PC-9 (cell line): ENCODE results near the gene ARPC1A. TPM values are rescaled to one million over a fixed set of nuclear protein-coding genes. Genes with fewer than 3 reads are reported as not detected.

Experiments used
- BruUV-seq: library from RNA; stranded (reverse); fragments of 400-500 nt; replicated peaks from 2 replicates; lab custom pipeline; 2021; lab: Mats Ljungman, UMichigan
- CTCF ChIA-PET: fragments of 300-600 bp; sonication (Branson Sonifier 250); formaldehyde crosslinking; loops from one replicate; lab custom pipeline; 2022; ENCODE audit warnings: antibody characterized with exemption; lab: Charles Lee
- POLR2A ChIA-PET: fragments of 300-600 bp; sonication (Branson Sonifier 250); formaldehyde crosslinking; loops from one replicate; lab custom pipeline; 2022; ENCODE audit warnings: antibody characterized with exemption; ENCODE audit not compliant: unreplicated experiment; lab: Charles Lee
- DNase-seq, 2 experiments: peaks; one replicate each; pipeline versions ENCODE4 v3.0.0 to v3.0.0-alpha.2; 2015 to 2022; ENCODE audit warnings: mixed read lengths in 1 of 2
- H2AFZ ChIP-seq: fragments of 200-600 bp; sonication (generic); 2 replicates; pipeline ENCODE4 v1.8.1; 2017; ENCODE audit warnings: antibody characterized with exemption
- H3F3A ChIP-seq: fragments of 200-600 bp; sonication (generic); 2 replicates; pipeline ENCODE4 v1.8.1; 2017; ENCODE audit warnings: antibody characterized with exemption, mild to moderate bottlenecking, low read depth; ENCODE audit not compliant: insufficient read depth
- H3K27ac ChIP-seq: fragments of 200-600 bp; sonication (generic); 2 replicates; pipeline ENCODE4 v1.6.1; 2016; ENCODE audit warnings: mixed run types
- H3K27me3 ChIP-seq: fragments of 200-600 bp; sonication (generic); 2 replicates; pipeline ENCODE4 v1.6.1; 2016; ENCODE audit warnings: low read depth, mixed run types; ENCODE audit not compliant: insufficient read depth
- H3K36me3 ChIP-seq: fragments of 200-600 bp; sonication (generic); 2 replicates; pipeline ENCODE4 v1.6.1; 2016; ENCODE audit warnings: low read depth, mixed run types
- H3K4me1 ChIP-seq: fragments of 200-600 bp; sonication (generic); replicated peaks from 2 replicates; pipeline ENCODE4 v1.6.1; 2016; ENCODE audit warnings: mixed run types; ENCODE audit not compliant: insufficient read depth
- H3K4me2 ChIP-seq: fragments of 200-600 bp; sonication (generic); 2 replicates; pipeline ENCODE4 v1.6.1; 2017; ENCODE audit warnings: mixed run types
- H3K4me3 ChIP-seq: fragments of 200-600 bp; sonication (generic); 2 replicates; pipeline ENCODE4 v1.6.1; 2016; ENCODE audit warnings: mixed run types
- H3K79me2 ChIP-seq: fragments of 200-600 bp; sonication (generic); 2 replicates; pipeline ENCODE4 v1.6.1; 2017; ENCODE audit warnings: low read depth, mixed run types
- H3K9me2 ChIP-seq: fragments of 200-600 bp; sonication (generic); 2 replicates; pipeline ENCODE4 v1.8.1; 2017; ENCODE audit warnings: mild to moderate bottlenecking; ENCODE audit not compliant: insufficient read depth
- H3K9me3 ChIP-seq: fragments of 200-600 bp; sonication (generic); 2 replicates; pipeline ENCODE4 v1.8.1; 2016; ENCODE audit warnings: low read depth; ENCODE audit not compliant: insufficient read depth
- H4K20me1 ChIP-seq: fragments of 200-600 bp; sonication (generic); 2 replicates; pipeline ENCODE4 v1.8.1; 2017; ENCODE audit not compliant: insufficient read depth
- CTCF ChIP-seq: fragments of 200-600 bp; sonication (generic); conservative IDR thresholded peaks from 2 replicates; pipeline ENCODE4 v1.6.1; 2017; ENCODE audit warnings: mixed run types, antibody characterized with exemption, mild to moderate bottlenecking, moderate library complexity
- EZH2 ChIP-seq: fragments of 200-600 bp; sonication (generic); IDR thresholded peaks from 2 replicates; pipeline ENCODE4 v1.8.0; 2017; ENCODE audit warnings: antibody characterized with exemption, low read depth
- intact Hi-C: fragments of 100-400 bp; cut with micrococcal nuclease; formaldehyde crosslinking; loops from one replicate; pipeline ENCODE4 v1.10.0; 2022; ENCODE audit not compliant: unreplicated experiment
- total RNA-seq: library from RNA; stranded (reverse); gene quantifications from 2 replicates; pipeline ENCODE4 v1.2.3, GENCODE V29; 2021

Gene ARPC1A
- total RNA-seq, 1 experiment from 2014 or later = 305 TPM

DNA sequence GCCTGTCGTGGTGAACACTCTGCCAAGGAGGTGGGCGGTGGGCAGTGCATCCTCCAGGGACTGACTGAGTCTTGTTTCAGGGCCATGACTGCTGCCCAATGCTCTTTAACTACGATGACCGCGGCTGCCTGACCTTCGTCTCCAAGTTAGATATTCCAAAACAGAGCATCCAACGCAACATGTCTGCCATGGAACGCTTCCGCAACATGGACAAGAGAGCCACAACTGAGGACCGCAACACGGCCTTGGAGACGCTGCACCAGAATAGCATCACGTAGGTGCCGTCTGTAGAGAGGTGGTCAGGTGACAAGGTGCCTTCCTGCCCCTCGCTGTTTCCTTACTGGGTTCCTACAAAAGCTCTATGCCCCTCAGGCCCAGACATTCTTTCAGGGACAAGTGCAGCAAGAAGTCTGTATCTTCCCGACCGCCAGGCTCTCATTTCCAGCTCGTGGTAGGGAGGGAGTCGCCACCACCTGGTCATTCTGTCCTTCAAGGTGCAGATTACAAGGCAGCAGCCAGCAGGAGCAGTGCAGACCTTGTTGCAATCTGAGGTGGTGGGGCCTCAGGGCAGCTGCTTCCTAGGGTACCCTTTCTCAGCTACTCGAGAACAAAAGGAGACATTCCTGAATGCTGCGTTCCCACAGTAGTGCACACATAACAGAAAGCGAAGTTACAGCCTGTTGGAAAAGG is 33.9 kb downstream of the ARPC1A start:
- Histone ChIP-seq H3K4me3 (no peak overlapping the region), H3F3A (peaks cover 15% of the 10 kb centered on the region; the same call in 1 of the 2 replicates), H3K27me3 (no peaks in the 10 kb centered on the region), H3K79me2 (no peaks in the 10 kb centered on the region), H3K9me3 (no peaks in the 10 kb centered on the region), H3K9me2 (no peaks in the 10 kb centered on the region), H3K4me1 (no peaks in the 10 kb centered on the region), H3K4me2 (no peak overlapping the region), H3K36me3 (0 out of 2 replicates have a peak, but pooled peaks cover 5% of the 10 kb centered on the region), H3K27ac (no peak overlapping the region), H4K20me1 (peaks cover 8% of the 10 kb centered on the region), H2AFZ (no peak overlapping the region)
- BruUV-seq = no TSS peak
- POLR2A ChIA-PET = no interaction called here
- intact Hi-C loops = no loop called here
- TF ChIP-seq CTCF (no peak), EZH2 (no peak)
- no peak for DNase-seq
- CTCF ChIA-PET = no interaction called here

- POLR2A ChIA-PET = interaction anchor here (0.6 kb wide), 1 partner anchor 199 kb away, joined by 4 read pairs; no protein-coding TSS in a partner anchor
- CTCF ChIA-PET = no interaction called here
- Histone ChIP-seq H3F3A (peaks cover 18% of the 10 kb centered on the region; the same call in 1 of the 2 replicates), H3K4me1 (no peaks in the 10 kb centered on the region), H3K27ac (no peak overlapping the region), H3K36me3 (peaks cover 9% of the 10 kb centered on the region), H2AFZ (no peak overlapping the region), H3K9me2 (no peaks in the 10 kb centered on the region), H3K4me2 (no peak overlapping the region), H3K27me3 (no peaks in the 10 kb centered on the region), H3K79me2 (no peaks in the 10 kb centered on the region), H4K20me1 (peaks cover 9% of the 10 kb centered on the region), H3K4me3 (no peak overlapping the region), H3K9me3 (no peaks in the 10 kb centered on the region)
- no peak for DNase-seq
- no peak for TF ChIP-seq EZH2
- no peak for TF ChIP-seq CTCF
- BruUV-seq = no TSS peak
- intact Hi-C loops = no loop called here
Observed at GRCh38 chr7:99362801-99363200, 37.1 kb downstream of the ARPC1A start.

GRCh38 chr7:99363286-99363685 is 37.6 kb downstream of the ARPC1A start:
- peaks cover 20% of the 10 kb centered on the region; the same call in 1 of the 2 replicates for H3F3A ChIP-seq
- CTCF ChIA-PET = no interaction called here

More at GRCh38 chr7:99363286-99363685, 37.6 kb downstream of the ARPC1A start:
- Histone ChIP-seq H4K20me1 (peaks cover 9% of the 10 kb centered on the region), H3K9me3 (no peaks in the 10 kb centered on the region), H2AFZ (no peak overlapping the region), H3K27ac (no peak overlapping the region), H3K79me2 (no peaks in the 10 kb centered on the region), H3K4me2 (no peak overlapping the region), H3K27me3 (no peaks in the 10 kb centered on the region), H3K9me2 (no peaks in the 10 kb centered on the region), H3K36me3 (peaks cover 8% of the 10 kb centered on the region), H3K4me1 (no peaks in the 10 kb centered on the region), H3K4me3 (no peak overlapping the region)
- TF ChIP-seq EZH2 = no peak
- TF ChIP-seq CTCF = no peak
- POLR2A ChIA-PET = no interaction called here
- DNase-seq = no peak
- intact Hi-C loops = no loop called here
- no TSS peak for BruUV-seq
